OCI-M2 (cell line): Measurements from ENCODE around the gene QSOX2.

ENCODE experiments used
- DNase-seq: peaks from one replicate; lab custom pipeline; 2025; ENCODE audit not compliant: unreplicated experiment; lab: John Stamatoyannopoulos, UW

QSOX2 gene

DNA sequence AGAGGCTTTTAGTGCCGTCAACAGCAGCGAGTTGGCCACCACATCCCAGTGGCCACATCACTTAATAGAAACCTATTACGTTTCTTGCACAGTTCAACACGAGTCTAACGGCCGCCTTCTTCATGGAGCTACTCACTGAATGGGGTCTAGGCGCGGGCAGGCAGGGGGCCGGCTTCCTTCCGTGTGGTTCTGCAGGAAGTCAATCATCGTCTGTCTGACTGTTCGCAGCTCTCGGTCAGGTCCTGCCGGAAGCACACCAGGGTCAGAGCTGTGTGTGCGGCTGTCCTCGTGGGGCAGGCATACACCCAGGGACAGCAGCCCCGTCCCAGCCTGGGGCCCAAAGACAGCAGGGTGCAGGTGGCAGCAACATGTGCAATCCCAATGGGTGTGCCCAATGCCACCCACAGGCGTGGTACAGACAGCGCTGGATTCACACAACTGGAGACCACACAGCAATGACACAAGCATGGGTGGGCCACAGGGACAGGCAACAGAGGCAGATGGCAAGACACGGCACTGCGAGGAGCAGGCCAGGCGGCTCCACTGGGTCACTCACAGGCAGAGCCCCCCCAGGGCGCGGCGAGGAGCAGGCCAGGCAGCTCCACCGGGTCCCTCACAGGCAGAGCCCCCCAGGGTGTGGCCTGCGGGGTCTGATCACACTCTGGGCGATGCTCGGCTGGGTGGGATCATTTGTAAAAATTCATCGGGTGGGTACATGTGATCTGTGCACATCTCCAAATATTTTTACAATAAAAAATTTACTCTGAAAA lies 21.6 kb downstream of the QSOX2 start:
- no peak for DNase-seq

DNA sequence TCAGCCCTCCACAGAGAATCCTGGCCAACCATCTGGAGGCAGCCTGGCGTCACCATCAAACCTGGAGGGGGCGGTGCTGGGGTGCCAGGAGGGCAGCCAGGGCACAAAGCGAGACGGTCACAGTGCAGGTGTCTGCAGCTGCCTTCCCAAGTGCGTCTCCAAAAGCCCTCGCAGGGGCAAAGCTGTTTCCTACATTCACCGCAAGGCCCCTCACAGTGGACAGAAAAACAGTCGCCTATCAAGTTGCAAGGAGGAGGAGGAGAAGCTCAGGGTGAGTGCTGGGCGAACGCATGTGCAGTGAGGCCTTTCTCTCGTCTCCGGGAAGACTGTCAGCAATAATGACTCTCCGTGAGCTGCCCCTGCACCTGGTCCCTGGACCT lies 22.7 kb downstream of the QSOX2 start:
- DNase-seq = no peak

DNA sequence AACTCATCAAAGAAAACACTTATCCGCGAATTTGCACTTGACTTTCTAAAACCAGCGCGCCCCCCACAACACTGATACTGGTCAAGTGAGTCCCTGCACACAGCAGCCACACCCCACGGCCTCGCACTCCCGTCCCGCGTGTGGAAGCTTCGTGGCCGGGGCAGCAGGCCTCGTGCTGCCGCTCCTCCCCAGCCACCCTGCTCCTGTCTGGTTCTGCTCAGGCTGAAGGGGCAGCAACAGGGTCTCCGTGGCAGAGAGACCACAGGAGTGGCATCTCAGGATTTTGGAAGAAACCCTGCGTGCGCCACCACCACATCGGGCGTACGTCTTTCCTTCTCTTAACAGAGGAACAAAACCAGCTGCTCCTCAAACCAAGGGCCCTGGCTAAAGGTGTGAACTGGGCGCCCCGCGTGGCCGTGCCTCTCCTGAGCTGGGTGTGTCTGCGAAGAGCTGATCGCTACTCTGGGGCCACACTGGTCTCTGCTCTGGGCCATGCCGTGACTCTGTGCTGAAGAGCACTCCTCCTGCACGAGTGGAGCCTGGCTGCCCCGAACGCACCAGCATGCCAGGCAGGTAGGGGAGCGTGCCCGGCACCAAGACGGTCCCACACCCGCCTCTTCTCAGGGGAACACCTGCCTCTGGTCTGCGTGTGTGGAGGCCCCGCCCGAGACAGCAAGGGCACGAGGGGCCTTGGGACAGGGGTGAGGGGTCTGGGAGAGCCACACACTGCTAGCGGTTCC lies 23.3 kb downstream of the QSOX2 start:
- no peak for DNase-seq

DNA sequence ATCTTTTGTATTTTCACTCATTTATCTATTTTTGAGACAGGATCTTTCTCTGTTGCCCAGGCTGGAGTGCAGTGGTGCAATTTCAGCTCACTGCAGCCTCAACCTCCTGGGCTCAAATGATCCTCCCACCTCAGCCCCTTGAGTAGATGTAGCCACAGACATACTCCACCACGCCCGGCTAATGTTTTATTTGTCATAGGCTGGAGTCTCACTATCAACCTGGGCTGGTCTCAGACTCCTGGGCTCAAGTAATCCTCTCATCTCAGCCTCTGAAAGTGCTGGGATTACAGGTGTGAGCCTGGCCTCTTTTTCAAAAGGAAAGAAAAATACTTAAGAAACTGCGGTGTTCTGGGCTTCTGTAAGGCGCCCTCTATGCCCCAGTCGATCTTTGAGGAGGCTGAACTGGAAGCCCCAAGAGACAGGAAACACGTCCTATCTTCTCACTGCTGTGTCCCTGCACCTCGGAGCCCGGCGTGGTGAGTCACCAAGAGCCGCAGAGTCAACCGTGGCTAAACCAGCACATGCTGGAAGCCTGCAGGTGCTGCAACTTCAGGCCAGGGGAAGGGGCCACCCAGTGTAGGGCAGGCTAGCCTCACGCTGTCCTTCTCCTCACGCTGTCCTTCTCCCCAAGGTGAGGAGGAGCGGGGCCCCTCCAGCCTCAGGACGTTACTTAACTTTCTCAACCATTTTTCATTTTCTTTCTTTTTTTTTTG lies 25.4 kb downstream of the QSOX2 start:
- DNase-seq = no peak

DNA sequence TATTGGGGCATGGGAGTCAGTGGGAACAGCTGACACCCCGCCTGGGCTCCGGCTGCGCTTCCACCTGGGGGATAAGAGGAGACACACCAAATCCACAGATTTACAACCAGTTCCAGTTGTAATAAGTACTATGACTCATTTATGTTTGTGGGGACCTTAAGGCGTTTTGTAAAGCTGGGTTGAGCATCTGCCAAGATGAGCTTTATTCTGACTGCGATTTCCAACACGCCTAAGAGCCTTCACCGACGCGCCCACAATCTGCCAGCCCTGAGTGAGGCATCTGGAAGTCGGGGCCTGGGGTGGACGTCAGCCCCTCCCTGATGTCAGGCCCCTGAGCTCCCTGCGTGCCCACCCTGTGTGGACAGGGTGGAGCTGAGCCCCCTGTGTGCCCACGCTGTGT lies 26.3 kb downstream of the QSOX2 start:
- DNase-seq = no peak

DNA sequence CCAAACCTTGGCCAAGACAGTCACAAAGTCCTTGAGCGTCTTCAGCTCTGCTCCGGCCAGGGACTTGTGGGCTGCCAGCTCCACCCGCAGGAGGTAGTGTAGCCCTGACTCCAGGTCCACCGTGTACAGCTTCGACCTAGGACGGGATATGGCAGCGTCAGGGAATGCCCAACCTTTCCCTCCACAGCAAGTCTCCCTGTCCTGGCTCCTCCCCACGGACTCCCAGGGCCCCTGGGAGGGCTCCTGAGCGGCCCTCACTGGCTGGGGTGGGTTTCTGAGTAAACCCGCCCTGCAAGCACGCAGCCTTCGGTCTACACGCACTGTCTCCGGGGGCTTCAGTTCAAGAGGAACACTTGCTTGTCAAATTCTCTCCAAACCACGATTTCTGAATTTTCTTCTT lies 26.9 kb downstream of the QSOX2 start:
- no peak for DNase-seq

DNA sequence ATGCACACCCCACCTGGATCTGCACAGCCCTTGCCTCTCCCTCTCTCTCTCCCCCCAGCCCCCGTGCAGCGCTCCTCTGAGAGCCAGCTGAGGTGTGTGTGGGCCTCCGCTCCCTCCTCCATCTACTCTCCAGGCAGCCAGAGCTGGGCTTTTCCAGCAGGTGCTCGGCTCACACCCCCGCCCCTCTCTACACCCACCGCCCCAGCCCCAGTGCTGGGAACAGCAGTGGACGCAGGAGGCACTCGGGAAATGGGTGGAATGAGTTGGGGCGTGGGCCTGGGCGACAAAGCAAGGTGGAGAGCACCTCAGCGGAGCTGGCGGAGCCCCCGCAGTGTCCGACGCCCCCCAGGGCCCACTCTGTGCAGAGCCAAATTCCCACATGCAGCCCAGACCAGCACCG lies 27.3 kb downstream of the QSOX2 start:
- no peak for DNase-seq

DNA sequence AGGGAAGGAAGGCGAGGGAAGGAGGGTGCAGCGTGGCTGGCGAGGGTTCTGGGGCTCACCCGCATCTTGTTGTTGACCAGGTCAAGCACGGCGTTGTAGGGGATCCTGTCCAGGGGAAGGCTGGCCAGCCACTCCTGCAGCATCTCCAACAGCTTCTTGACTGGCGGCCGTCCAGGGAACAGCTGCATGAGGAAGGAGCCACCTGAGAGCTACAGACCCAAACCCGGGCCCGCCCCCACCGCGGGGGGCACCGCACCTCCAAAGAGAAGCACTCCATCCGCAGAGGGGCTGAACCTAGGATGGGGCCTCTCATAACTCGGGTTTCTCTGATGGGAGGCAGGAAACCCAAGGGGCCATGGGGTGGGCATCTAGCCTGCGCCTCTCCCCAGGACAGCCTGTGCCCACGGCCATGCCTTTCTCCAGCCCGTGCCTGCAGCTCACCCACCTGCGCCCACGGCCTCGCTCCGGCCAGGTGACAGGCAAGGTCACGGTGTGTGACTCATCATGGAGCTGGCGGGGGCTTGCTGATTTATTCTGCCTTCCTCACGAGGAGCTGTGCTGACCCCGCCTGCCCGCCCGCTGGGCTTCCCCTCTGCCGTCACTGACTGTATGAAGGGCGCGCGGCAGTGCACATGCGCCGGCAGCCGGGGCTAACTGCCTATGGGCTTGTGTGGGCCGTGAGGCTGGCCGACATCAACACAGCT lies 28.9 kb downstream of the QSOX2 start:
- DNase-seq = no peak

DNA sequence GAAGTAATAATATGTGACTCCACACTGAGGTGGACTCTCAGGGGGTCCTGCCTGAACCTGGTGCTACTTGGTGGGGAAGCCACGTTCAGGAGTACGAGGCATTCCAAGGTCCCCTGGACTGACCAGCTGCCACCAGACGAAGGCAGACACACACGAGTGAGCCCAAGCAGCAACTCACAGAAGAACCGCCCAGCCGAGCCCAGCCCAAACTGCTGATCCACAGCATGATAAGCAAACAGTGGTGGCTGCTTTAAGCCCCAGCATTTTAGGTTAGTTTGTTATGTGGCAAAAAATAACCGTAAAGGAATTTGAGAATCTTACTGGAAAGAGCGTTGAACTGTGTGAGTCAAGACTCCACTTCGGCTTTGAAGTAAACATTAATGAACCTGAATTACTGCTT lies 31.9 kb downstream of the QSOX2 start:
- no peak for DNase-seq

DNA sequence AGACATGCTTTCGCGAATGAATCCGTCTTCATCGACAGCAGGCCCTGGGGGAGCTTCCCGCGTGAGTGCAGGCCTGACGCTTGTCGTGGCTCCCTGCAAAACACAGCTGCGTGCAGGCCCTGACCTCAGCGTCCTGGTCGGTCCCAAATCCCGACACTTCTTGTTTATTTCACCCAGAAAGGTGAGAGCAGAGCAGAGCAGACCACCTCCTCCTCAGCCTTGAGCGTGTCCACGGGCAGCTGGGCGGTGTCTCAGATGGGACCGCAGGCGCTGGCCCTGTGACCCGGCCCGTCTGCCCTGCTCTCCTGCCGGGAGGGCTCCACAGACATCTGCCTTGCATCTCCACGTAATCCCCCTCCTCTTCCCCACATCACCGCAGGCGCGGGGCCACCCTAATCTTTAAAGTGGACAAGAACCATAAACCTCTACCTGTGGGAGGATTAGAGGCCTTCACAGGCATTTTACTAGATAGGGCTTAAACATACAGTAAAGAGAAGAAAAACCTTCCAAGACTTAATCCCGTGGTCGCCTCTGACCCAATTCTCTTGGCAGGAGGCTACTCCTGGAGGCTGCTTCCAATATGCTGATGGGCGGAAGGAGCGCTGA lies 33.2 kb downstream of the QSOX2 start:
- DNase-seq = no peak

DNA sequence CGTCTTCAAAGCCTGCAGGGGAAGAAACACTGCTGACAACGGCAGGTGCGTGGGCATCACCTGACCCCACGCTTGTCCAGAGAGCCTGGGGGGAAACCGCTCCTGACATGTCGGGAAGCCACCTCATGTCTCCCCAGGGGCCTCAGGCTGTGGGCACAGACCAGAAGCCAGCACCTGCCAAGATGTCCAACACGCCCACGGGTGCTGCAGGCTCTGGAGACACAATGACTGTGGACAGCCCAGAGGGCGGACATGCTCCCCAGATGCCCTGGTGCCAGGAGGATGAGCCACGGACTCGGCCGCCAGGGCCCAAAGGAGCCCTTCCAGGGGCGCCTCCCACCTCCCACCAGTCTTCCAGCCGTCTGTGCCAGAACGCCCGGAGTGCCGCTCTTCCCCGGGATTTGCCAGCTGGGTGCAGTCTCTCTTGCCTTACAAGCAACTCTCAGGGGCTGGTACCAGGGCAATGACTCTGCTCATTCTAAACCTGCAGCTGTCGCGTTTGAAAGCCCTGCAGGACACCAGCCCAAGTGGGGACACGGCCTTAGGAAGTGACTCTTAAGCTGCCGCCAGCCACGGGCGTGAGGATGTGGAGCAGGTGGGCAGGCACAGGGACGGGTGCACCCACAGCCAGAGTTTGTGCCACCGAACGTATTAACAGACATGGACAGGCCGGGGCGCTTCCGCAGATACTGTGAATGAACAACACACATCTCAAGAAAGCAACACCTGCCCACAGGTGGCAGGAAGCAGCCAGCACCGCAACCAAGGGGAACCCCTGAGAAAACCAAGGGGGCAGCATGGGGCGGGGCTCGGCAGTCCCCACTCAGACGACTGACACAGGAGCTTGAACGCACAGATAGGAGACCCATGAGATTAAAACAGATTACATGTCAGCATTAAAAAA lies 33.9 kb downstream of the QSOX2 start:
- no peak for DNase-seq

DNA sequence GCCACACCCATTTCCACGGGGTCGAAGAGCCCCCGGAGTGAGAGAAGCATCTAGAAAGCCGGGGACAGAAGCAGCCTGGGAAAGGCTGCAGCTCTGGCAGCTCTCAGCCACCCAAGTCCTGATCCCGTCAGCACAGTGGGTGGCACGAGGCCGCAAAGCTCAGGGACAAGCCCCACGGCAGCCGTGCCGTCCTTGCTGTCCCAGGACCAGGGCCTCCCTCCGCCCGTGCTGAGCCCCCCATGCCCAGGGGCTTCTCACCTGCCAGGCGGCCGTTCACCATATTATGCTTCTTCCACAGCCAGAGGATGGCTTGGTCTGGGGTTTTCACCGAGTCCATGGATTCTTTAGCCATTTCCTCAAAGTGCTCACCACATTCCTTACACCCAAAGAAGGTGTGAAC lies 34.6 kb downstream of the QSOX2 start:
- no peak for DNase-seq

DNA sequence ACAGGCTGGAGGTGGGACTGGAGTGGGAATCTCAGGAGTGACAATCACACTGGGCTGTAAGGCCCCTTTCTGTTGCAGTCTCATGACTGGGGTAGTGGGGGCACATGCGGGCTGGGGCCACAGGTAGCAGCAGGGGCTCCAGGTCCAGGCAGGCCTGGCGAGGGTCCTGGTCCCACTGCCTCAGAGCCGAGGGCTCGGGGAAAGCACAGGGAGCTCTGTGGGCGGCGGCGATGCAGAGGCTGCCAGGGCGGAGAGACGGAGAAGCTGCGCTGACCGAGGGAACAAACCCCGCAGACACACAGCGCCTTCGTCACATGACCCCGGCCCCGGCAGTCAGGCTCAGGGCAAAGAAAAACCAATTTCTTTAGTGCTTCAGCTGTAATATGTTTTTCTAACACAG lies 35.3 kb downstream of the QSOX2 start:
- no peak for DNase-seq

DNA sequence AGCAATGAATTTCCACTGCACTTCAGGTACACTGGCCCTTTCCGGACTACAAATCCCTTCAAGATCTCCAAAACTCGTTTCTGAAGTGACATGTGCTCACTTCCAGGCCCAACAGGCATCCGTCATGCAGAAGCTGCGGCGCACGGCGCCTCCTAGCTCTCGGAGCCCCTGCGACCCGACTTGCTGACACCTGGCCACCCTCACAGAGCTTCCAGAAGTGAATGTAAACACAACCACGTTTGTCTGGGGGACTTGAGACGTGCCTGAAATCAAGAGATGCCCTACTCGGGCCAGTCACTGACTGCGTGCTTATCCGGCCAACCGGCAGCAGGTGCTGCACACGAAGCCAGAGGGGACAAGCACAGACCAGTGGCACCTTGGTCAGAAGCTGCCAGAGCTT lies 35.8 kb downstream of the QSOX2 start:
- DNase-seq = no peak

DNA sequence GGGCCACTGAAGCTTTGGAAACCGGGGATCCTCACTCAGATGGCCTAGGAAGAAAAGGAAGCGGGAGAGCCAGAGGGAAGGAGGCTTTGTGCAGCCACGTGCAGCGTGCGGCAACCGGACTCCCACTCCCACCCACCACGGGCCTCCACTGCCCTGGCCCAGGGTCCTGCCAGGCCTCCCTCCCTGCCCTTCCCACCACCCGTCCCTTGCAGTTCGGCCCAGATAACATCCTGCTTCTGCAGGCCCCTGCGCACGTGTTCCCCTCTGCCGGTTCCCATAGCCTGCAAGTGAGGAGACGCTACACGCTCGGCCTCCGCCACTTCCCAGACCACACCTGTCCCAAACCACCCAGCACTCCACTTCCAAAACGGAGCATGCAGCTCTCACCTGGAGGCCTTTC lies 36.4 kb downstream of the QSOX2 start:
- no peak for DNase-seq

DNA sequence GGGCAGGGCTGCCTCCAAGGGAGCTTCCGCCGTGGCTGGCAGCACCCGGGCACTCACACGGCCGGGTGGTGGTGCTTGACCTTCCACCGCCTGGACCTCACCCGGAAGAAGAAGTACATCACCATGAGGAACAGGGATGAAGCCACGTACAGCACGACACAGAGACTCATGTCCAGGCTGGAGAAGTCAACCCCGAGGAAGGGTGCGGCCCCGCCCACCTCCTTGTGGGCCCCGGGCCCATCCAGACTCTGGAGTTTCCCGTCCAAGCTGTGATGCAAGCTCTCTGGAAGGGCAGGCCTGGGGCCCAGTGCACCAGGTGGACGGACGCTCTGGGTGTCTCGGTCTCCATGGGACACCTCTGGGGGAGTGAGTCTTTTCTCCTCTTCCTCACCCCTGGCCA lies 36.9 kb downstream of the QSOX2 start:
- no peak for DNase-seq

DNA sequence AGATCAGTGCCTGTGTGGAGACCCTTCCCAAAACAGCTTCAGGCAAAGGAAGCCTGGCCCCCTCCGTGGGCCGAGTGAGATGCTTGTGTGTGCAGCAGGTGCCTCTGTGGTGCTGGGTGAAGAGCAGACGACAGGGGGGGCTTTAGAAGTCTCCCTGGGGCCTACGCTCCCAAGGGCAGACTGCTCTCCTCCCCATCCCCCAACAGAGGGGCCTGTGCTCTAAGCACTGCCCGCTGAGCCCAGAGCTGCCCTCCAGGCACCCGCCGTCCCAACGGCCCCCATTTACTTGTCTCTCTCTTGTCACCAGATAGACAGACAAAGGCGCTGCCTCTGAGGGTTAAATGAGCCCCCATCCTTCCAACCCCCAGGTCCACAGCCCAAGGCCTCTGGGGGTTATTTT lies 38.0 kb downstream of the QSOX2 start:
- no peak for DNase-seq

DNA sequence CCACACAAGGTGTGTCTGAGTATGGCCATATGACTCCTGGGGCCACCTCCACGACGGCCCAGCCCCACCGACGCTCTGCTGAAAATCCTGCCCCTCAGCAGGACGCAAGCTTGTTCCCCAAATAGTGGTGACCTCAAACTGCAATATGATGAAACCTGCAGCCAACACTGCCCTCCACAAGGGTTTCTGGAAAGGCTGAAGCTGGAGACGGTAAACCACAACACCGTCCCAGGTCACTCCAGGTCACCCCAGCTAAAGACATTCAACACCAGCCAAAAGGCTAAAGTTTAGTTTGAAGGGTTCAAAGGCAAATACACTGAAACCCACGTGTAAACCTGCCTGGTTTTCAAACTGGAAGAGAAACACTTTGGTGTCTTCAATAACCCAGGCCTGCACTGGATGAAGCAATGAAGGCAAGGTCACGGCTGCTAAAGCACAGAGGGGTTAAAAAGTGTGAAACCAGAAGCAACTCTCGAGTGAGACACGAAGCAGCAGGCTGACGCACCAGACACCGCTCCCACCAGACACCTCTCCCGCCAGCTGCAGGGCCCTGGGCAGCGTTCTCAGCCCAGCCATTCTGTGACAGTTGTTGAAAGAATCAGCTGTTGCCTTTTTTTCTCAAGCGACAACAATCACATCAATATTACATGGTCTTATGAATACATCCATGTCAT lies 38.9 kb downstream of the QSOX2 start:
- DNase-seq = no peak

DNA sequence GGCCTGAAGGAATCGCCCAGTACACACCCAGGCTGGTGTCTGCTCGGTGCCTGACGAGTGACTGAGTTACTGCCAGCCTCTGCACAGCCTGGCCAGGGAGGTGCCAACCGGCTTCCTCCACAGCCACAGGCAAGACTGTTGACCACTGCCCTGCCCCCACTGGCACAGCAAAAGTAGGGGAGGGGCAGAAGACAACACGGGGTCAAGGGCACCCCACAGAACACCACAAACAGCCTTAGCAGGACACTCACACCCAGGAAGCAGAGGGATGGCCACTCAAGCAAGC lies 40.0 kb downstream of the QSOX2 start:
- DNase-seq = no peak
